Activated CD4-positive, alpha-beta memory T cell treated with anti-CD3 and anti-CD28 coated beads, Interleukin-2, amount 10 ng/mL, durations not matched to agents 7 days and 5 days (primary cell): ENCODE data around the gene ALG11. TPM values are rescaled to one million over a fixed set of nuclear protein-coding genes. Genes with fewer than 3 reads are reported as not detected.
"Not testable (repeated sequence)": the region's sequence is repeated elsewhere in the genome, so short reads cannot be mapped to it uniquely, and the experiment has no call there.

ENCODE experiments used
- CTCF ChIA-PET: fragments of 350-600 bp; sonication (Branson Sonifier 250); formaldehyde crosslinking; loops from one replicate; lab custom pipeline; 2021; ENCODE audit warnings: antibody characterized with exemption, inconsistent platforms; lab: Charles Lee
- POLR2A ChIA-PET: fragments of 350-600 bp; sonication (Branson Sonifier 250); formaldehyde crosslinking; loops from one replicate; lab custom pipeline; 2021; ENCODE audit warnings: antibody characterized with exemption; lab: Charles Lee
- DNase-seq: peaks from one replicate; pipeline ENCODE4 v3.0.0-alpha.2; 2020
- H3K27ac Mint-ChIP-seq: one replicate; pipeline ENCODE4 v1.8.0; 2021; ENCODE audit warnings: mild to moderate bottlenecking, mixed read lengths
- H3K27me3 Mint-ChIP-seq: one replicate; pipeline ENCODE4 v1.8.0; 2021; ENCODE audit warnings: mixed read lengths
- H3K36me3 Mint-ChIP-seq: one replicate; pipeline ENCODE4 v1.8.0; 2021; ENCODE audit warnings: low read depth, mixed read lengths
- H3K4me1 Mint-ChIP-seq: one replicate; pipeline ENCODE4 v1.8.0; 2021; ENCODE audit warnings: mixed read lengths
- H3K4me3 Mint-ChIP-seq: one replicate; pipeline ENCODE4 v1.8.0; 2021; ENCODE audit warnings: mild to moderate bottlenecking, mixed read lengths
- H3K9me3 Mint-ChIP-seq: one replicate; pipeline ENCODE4 v1.8.0; 2021; ENCODE audit warnings: mixed read lengths
- total RNA-seq, 2 experiments: library from RNA; stranded (reverse); gene quantifications; one replicate each; pipeline ENCODE4 v1.2.3, GENCODE V29; 2021

ALG11 gene
- total RNA-seq, 2 experiments from 2014 or later = 24.0 to 28.9 TPM

DNA sequence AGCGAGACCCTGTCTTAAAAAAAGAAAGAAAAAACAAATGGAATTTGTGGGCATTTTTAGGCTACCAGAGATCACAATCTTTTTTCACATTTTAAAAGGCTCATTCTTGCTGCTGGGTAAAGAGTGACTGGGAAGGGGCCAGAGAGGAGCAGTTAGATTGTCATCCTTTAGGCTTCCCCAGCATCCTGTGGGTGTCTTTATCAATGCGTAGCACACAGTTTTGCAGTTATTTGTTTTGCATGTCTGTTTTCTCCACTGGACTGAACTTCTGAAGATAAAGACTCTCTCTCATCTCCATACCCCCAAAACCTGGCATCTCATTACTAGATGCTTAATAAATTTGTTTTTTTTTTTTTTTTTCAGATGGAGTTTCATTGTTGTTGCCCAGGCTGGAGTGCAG lies 10.2 kb downstream of the ALG11 start:
- Mint-ChIP-seq H3K27ac (no peak overlapping the region), H3K4me1 (peaks cover 3% of the 10 kb centered on the region), H3K9me3 (no peaks in the 10 kb centered on the region), H3K27me3 (no peaks in the 10 kb centered on the region), H3K36me3 (peaks cover 63% of the 10 kb centered on the region), H3K4me3 (no peak overlapping the region)
- ChIA-PET CTCF (interaction anchor here (0.7 to 1.1 kb wide), 2 partner anchors 105 to 415 kb away, joined by 3 to 4 read pairs; no protein-coding TSS in a partner anchor), POLR2A (interaction anchor here (1.1 kb wide), 1 partner anchor 10 kb away, joined by 4 read pairs; the partner anchor contains the start of gene ALG11)
- no peak for DNase-seq

GRCh38 chr13:52024481-52024880 lies 12.3 kb downstream of the ALG11 start, which contains the start of gene UTP14C:
TSS of gene UTP14C (plus strand) at chr13:52024691. CDS start at chr13:52028805, 4,114 bp downstream.
- H3K9me3 Mint-ChIP-seq = no peaks in the 10 kb centered on the region
- H3K27ac Mint-ChIP-seq = no peak within 1 kb of the TSS
- no peaks in the 10 kb centered on the region for H3K27me3 Mint-ChIP-seq
- no peak for DNase-seq
- H3K4me3 Mint-ChIP-seq = no peak within 1 kb of the TSS
- POLR2A ChIA-PET = no interaction called here
- peaks cover 2% of the 10 kb centered on the region for H3K4me1 Mint-ChIP-seq
- CTCF ChIA-PET = no interaction called here
- H3K36me3 Mint-ChIP-seq = peaks cover 73% of the 10 kb centered on the region

GRCh38 chr13:52025475-52026245 lies 13.5 kb downstream of the ALG11 start:
- H3K9me3 Mint-ChIP-seq = no peaks in the 10 kb centered on the region
- peaks cover 72% of the 10 kb centered on the region for H3K36me3 Mint-ChIP-seq
- POLR2A ChIA-PET = no interaction called here
- no peaks in the 10 kb centered on the region for H3K27me3 Mint-ChIP-seq
- H3K27ac Mint-ChIP-seq = no peak overlapping the region
- no peak for DNase-seq
- H3K4me3 Mint-ChIP-seq = no peak overlapping the region
- peaks cover 2% of the 10 kb centered on the region for H3K4me1 Mint-ChIP-seq
- CTCF ChIA-PET = interaction anchor here (0.6 kb wide), 1 partner anchor 1243 kb away, joined by 4 read pairs; no protein-coding TSS in a partner anchor

DNA sequence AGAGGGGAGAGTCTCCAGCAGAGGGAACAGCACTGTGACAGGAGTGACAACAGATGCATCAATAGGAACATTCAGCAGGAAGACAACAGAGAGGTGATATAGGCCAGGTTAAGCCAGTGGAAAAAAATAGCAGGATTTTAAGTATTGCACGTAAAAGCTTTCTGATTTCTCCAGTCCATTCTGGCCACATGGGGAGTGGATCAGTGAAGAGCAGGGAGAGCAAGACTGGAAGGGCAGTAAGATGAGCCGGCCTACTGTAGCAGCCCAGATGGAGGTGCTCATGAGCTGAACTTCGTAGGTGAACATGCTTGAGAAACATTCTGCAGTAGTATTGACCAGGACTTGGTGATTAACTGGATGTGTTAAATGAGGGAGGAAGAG lies 14.0 kb downstream of the ALG11 start:
- peaks cover 2% of the 10 kb centered on the region for H3K4me1 Mint-ChIP-seq
- no peak overlapping the region for H3K27ac Mint-ChIP-seq
- ChIA-PET CTCF (interaction anchor here (0.6 kb wide), 1 partner anchor 1243 kb away, joined by 4 read pairs; no protein-coding TSS in a partner anchor), POLR2A (no interaction called here)
- H3K36me3 Mint-ChIP-seq = peaks cover 66% of the 10 kb centered on the region
- no peak for DNase-seq
- H3K4me3 Mint-ChIP-seq = no peak overlapping the region
- H3K9me3 Mint-ChIP-seq = no peaks in the 10 kb centered on the region
- H3K27me3 Mint-ChIP-seq = no peaks in the 10 kb centered on the region

- H3K27me3 Mint-ChIP-seq = no peaks in the 10 kb centered on the region
- H3K27ac Mint-ChIP-seq = no peak overlapping the region
- peaks cover 62% of the 10 kb centered on the region for H3K36me3 Mint-ChIP-seq
- no peaks in the 10 kb centered on the region for H3K9me3 Mint-ChIP-seq
- ChIA-PET POLR2A (interaction anchor here (1.0 kb wide), 1 partner anchor 16 kb away, joined by 3 read pairs; the partner anchor contains the start of gene ALG11), CTCF (no interaction called here)
- DNase-seq = no peak
- peaks cover 2% of the 10 kb centered on the region for H3K4me1 Mint-ChIP-seq
- H3K4me3 Mint-ChIP-seq = no peak overlapping the region
Measured at GRCh38 chr13:52027832-52028231, 15.6 kb downstream of the ALG11 start.

GRCh38 chr13:52029569-52029968 lies 17.4 kb downstream of the ALG11 start:
- no peak for DNase-seq
- H3K27ac Mint-ChIP-seq = no peak overlapping the region
- CTCF ChIA-PET = no interaction called here
- H3K27me3 Mint-ChIP-seq = no peaks in the 10 kb centered on the region
- peaks cover 51% of the 10 kb centered on the region for H3K36me3 Mint-ChIP-seq
- POLR2A ChIA-PET = no interaction called here
- H3K4me3 Mint-ChIP-seq = no peak overlapping the region
- H3K4me1 Mint-ChIP-seq = peaks cover 2% of the 10 kb centered on the region
- no peaks in the 10 kb centered on the region for H3K9me3 Mint-ChIP-seq

GRCh38 chr13:52030401-52030800 lies 18.2 kb downstream of the ALG11 start:
- H3K9me3 Mint-ChIP-seq, CTCF ChIA-PET, H3K27ac Mint-ChIP-seq, H3K4me1 Mint-ChIP-seq, H3K4me3 Mint-ChIP-seq, DNase-seq, POLR2A ChIA-PET, H3K27me3 Mint-ChIP-seq: not testable (repeated sequence)
- peaks cover 43% of the 10 kb centered on the region for H3K36me3 Mint-ChIP-seq

DNA sequence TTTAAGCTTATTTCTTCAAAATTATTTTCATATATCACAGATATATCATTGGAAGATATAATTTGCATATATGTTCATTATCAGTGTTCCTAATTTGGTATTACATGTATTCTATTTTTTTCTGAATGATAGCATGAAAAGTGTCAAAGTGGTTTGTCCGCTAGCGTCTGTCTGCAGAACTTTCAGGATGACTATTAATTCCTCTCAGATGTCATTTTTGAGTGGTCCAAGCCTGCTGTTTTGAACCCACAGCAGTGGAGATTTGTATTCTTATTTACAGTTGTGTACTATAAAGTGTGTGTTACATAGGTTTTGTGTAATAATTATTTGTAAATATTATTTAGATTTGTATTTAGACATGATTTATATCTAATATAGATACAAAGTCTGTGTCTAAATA lies 20.8 kb downstream of the ALG11 start:
- H3K36me3 Mint-ChIP-seq = peaks cover 24% of the 10 kb centered on the region
- no peaks in the 10 kb centered on the region for H3K27me3 Mint-ChIP-seq
- ChIA-PET CTCF (no interaction called here), POLR2A (no interaction called here)
- H3K4me1 Mint-ChIP-seq = no peaks in the 10 kb centered on the region
- no peak overlapping the region for H3K27ac Mint-ChIP-seq
- no peak for DNase-seq
- H3K4me3 Mint-ChIP-seq = no peak overlapping the region
- H3K9me3 Mint-ChIP-seq = no peaks in the 10 kb centered on the region

DNA sequence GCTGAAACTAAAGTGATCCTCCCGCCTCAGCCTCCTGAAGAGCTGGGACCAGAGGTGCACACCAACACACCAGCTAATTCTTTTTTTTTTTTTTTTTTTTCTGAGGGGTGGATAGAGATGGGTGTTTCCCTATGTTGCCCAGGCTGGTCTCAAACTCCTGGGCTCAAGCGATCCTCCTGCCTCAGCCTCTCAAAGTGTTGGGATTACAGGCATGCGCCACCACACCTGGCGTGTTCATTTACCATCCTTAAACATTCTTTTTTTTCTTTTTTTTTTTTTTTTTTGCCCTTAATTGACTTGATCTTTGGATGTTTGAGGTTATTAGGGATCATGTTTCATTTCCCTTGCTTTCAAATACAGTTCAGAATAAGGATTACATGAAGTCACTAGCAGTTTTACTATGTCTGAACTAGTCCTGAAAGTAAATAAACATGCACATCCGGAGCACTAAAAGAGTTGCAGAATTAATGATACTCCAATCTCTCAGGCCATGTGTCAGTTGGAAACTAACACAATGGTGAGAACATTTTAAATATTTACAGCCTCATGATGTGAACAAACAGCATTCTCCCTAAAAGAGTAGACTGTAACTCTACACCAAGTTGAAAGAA lies 22.5 kb downstream of the ALG11 start:
- Mint-ChIP-seq H3K4me3 (no peak overlapping the region), H3K27ac (no peak overlapping the region), H3K9me3 (no peaks in the 10 kb centered on the region), H3K36me3 (peaks cover 9% of the 10 kb centered on the region), H3K4me1 (no peaks in the 10 kb centered on the region), H3K27me3 (no peaks in the 10 kb centered on the region)
- no peak for DNase-seq
- POLR2A ChIA-PET = no interaction called here
- CTCF ChIA-PET = interaction anchor here (1.2 kb wide), 1 partner anchor 219 kb away, joined by 3 read pairs; no protein-coding TSS in a partner anchor

- ChIA-PET CTCF (no interaction called here), POLR2A (no interaction called here)
- Mint-ChIP-seq H3K36me3 (peaks cover 4% of the 10 kb centered on the region), H3K4me1 (no peaks in the 10 kb centered on the region), H3K27me3 (no peaks in the 10 kb centered on the region), H3K9me3 (no peaks in the 10 kb centered on the region), H3K27ac (no peak overlapping the region), H3K4me3 (no peak overlapping the region)
- DNase-seq = no peak
Measured at GRCh38 chr13:52036037-52036436, 23.8 kb downstream of the ALG11 start.

- Mint-ChIP-seq H3K9me3 (peaks cover 2% of the 10 kb centered on the region), H3K27me3 (peaks cover 2% of the 10 kb centered on the region), H3K36me3 (peaks cover 4% of the 10 kb centered on the region), H3K4me3 (no peak overlapping the region), H3K27ac (no peak overlapping the region), H3K4me1 (no peaks in the 10 kb centered on the region)
- CTCF ChIA-PET = no interaction called here
- no peak for DNase-seq
- POLR2A ChIA-PET = no interaction called here
Measured at GRCh38 chr13:52043675-52044074, 31.5 kb downstream of the ALG11 start.

- no peaks in the 10 kb centered on the region for H3K4me1 Mint-ChIP-seq
- DNase-seq = no peak
- POLR2A ChIA-PET = no interaction called here
- H3K4me3 Mint-ChIP-seq = no peak overlapping the region
- H3K27ac Mint-ChIP-seq = no peak overlapping the region
- H3K27me3 Mint-ChIP-seq = peaks cover 11% of the 10 kb centered on the region
- H3K36me3 Mint-ChIP-seq = no peaks in the 10 kb centered on the region
- no peaks in the 10 kb centered on the region for H3K9me3 Mint-ChIP-seq
- CTCF ChIA-PET = no interaction called here
Measured at GRCh38 chr13:52047463-52047862, 35.3 kb downstream of the ALG11 start.

GRCh38 chr13:52048516-52048915 lies 36.3 kb downstream of the ALG11 start:
- CTCF ChIA-PET = interaction anchor here (1.0 kb wide), 1 partner anchor 234 kb away, joined by 4 read pairs; no protein-coding TSS in a partner anchor
- no peaks in the 10 kb centered on the region for H3K36me3 Mint-ChIP-seq
- H3K27ac Mint-ChIP-seq = no peak overlapping the region

More at GRCh38 chr13:52048516-52048915, 36.3 kb downstream of the ALG11 start:
- Mint-ChIP-seq H3K27me3 (peaks cover 11% of the 10 kb centered on the region), H3K9me3 (no peaks in the 10 kb centered on the region), H3K4me3 (no peak overlapping the region), H3K4me1 (no peaks in the 10 kb centered on the region)
- DNase-seq = no peak
- POLR2A ChIA-PET = no interaction called here
